Left kidney (tissue), 8 donors: ENCODE results near the gene FRAS1. TPM values are rescaled to one million over a fixed set of nuclear protein-coding genes. Genes with fewer than 3 reads are reported as not detected.
A peak's percentile ranks its signal among the peaks of the same experiment; 100 is the strongest.
"Not testable (repeated sequence)": the region's sequence is repeated elsewhere in the genome, so short reads cannot be mapped to it uniquely, and the experiment has no call there.

Experiments used
- DNase-seq: peaks from one replicate; pipeline ENCODE4 v3.0.0-alpha.2; 2013
- long read RNA-seq, 8 donors: transcript quantifications; one replicate each; lab custom pipeline, GENCODE V29; 2026
- polyA plus RNA-seq: library from polyadenylated mRNA; unstranded; fragments of 120-200 nt; gene quantifications from one replicate; pipeline ENCODE4 v1.2.1, GENCODE V29; 2013; ENCODE audit not compliant: insufficient read length

The FRAS1 gene, protein sequence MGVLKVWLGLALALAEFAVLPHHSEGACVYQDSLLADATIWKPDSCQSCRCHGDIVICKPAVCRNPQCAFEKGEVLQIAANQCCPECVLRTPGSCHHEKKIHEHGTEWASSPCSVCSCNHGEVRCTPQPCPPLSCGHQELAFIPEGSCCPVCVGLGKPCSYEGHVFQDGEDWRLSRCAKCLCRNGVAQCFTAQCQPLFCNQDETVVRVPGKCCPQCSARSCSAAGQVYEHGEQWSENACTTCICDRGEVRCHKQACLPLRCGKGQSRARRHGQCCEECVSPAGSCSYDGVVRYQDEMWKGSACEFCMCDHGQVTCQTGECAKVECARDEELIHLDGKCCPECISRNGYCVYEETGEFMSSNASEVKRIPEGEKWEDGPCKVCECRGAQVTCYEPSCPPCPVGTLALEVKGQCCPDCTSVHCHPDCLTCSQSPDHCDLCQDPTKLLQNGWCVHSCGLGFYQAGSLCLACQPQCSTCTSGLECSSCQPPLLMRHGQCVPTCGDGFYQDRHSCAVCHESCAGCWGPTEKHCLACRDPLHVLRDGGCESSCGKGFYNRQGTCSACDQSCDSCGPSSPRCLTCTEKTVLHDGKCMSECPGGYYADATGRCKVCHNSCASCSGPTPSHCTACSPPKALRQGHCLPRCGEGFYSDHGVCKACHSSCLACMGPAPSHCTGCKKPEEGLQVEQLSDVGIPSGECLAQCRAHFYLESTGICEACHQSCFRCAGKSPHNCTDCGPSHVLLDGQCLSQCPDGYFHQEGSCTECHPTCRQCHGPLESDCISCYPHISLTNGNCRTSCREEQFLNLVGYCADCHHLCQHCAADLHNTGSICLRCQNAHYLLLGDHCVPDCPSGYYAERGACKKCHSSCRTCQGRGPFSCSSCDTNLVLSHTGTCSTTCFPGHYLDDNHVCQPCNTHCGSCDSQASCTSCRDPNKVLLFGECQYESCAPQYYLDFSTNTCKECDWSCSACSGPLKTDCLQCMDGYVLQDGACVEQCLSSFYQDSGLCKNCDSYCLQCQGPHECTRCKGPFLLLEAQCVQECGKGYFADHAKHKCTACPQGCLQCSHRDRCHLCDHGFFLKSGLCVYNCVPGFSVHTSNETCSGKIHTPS (N-terminal part only)
- polyA plus RNA-seq: 87.6 TPM
- long read RNA-seq, donor 1, partial matches to known transcripts: 25 of 26 reads
- long read RNA-seq, donor 1, other reads (novel, unspliced or antisense): 0 of 26 reads
- long read RNA-seq, donor 2, partial matches to known transcripts: 22 of 22 reads
- long read RNA-seq, donor 2, other reads (novel, unspliced or antisense): 0 of 22 reads
- long read RNA-seq, donor 3, partial matches to known transcripts: 17 of 19 reads
- long read RNA-seq, donor 3, other reads (novel, unspliced or antisense): 0 of 19 reads
- long read RNA-seq, donor 4: 0 reads
- long read RNA-seq, donor 5, partial matches to known transcripts: 5 of 5 reads
- long read RNA-seq, donor 5, other reads (novel, unspliced or antisense): 0 of 5 reads
- long read RNA-seq, donor 6, partial matches to known transcripts: 16 of 16 reads
- long read RNA-seq, donor 6, other reads (novel, unspliced or antisense): 0 of 16 reads
- long read RNA-seq, donor 7, partial matches to known transcripts: 15 of 15 reads
- long read RNA-seq, donor 7, other reads (novel, unspliced or antisense): 0 of 15 reads
- long read RNA-seq, donor 8, partial matches to known transcripts: 9 of 9 reads
- long read RNA-seq, donor 8, other reads (novel, unspliced or antisense): 0 of 9 reads

DNA sequence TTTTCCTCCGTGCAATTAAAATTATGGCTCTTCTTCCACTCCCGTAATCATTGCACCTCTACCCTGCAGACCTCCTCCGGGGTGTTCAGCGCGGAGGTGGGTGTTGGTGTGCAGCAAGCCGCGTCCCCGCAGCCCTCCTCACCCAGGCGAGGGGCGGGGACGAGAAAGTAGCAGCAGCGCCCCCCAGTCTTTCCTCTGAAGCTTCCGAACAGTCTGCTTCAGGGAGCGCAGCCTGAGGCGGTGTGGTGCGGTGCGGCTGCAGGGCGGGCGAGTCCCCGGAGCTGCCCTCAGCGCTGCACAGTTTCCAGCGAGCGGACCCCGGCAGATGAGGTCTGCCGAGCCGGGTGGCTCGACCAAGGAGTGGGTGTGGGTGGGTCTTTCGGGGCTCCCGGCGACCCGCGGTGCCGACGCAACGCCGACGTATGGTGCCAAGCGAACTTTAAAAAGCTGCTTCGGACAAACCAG lies at the start of gene FRAS1:
FRAS1 (plus strand) TSS at position 189 of the 465 bp plus-strand sequence. CDS start 687 bp downstream, outside the sequence.
- peak; percentile 72 for DNase-seq

DNA sequence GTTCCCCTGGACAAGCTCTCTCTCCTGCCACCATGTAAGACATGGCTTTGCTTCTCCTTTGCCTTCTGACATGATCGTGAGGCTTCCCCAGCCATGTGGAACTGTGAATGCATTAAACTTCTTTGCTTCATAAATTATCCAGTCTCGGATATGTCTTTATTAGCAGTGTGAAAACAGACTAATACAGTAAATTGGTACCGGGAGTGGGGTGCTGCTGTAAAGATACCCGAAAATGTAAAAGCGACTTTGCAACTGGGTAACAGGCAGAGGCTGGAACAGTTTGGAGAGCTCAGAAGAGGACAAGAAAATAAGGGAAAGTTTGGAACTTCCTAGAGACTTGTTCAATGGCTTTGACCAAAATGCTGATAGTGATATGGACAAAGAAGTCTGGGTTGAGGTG lies 46.1 kb upstream of the FRAS1 start:
- DNase-seq: not testable (repeated sequence)

DNA sequence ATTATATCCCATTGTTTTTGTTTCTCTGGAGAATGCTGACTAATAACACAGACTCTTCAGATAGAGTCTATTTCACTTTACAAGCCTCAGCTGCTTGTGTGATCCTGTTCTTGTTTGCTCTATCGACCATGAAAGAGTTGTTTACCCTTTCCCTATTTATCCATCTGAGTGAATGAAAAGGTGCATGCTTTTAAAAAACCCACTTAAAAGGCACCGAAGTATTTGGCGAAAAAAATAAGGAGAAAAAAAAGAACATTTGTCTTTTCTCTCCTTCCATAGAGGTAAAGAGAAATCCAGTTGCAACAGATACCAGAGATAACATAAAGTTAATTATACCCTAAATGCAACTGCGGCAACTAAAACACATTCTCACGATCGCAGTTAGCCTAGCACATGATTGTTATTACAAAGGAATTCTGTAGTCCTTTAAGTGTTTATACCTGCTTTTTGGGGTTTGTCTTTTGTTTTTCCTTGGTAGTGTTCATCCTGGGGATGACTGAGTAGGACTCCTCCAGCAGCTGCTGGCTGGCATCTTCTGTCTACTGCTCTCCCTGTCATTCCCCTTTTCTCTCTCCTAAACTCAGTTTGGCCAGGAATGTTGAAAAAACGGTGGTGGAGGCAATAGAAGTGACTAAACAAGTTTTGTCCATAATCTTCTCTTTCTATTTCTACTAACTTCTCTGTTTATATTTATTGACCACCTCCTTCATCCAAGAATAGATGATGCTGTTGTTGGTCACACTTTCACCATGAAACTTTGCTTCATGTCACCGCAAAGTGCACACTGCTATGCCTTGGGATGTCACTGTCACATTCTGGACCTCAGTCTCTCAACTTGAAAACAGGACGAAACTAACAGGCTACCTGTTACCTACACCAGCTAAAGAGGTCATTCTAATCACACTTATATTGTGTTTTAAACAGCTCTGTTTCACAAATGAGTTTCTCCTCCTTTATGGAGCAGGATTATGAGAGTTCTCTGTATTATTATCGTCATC lies 41.9 kb upstream of the FRAS1 start:
- no peak for DNase-seq

DNA sequence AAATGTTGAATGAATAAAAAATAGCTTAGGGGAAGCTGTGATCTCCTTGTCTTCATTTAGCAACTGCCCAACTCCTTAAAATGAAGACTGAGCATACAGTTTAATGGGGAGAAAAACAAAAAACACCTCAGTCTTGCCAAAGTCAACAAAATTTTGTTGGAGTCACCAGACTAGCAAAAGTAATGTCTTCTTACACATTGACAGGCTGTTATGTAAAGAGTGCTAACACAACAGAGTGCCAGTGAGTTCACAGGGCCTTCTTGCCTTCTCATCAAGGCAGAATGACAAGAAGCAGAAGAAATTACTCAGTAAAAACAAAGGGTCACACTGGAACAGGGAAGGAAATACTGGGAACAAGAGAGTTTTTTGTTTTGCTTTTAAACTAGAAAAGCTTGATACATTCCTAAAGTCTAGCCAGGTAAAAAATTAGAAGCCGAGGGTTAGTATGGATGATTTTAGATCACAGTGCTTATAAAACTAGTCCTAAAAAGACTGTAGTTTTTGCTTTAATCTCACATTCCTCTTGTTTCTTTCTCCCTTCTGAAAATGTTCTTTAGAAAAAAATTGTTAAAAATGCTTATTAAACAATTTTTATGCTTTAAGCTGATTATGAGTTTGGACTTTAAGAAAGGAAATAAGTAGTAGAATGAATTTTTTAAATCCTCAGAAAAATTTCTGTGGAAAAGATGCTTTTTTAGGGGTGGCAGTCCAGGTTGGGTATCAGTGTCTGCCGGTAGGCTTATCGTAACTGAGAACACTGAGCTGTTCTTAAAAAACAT lies 38.7 kb upstream of the FRAS1 start:
- peak; percentile 25 for DNase-seq

DNA sequence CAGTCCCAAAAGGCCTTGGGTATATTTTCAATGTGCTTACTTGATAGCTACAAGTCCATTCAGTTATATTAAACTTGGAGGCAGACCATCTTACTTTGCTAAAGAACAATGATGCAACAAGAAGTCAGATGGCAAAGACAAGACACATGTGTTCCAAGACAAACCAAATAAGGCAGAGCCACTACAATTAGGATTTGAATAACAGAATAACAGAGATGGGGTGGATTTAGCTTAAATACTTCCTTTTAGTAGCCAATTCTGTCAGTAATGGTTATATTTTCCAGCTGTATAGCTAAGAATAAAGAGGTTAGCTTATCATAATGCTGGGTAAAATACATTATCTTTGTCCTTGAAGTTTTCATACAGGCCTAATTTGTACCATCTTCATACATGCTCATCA lies 37.7 kb upstream of the FRAS1 start:
- DNase-seq: no peak

DNA sequence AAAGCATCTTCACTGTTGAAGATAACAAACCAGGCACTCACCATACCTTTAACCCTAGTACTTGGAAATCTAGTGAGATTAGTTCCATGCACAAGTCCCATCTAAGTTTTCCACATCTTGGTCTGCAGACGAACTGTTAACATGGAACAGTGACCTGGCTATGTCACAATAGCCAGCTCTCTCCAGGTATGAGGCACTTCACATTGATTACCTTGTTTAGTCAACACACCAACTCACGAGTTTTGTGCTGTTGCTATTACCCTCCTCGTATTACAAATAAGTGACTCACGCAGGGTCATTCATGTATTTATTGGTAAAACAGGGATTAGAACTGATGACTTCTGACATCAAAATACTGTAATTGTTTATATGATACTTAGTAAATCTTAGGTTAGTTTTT lies 36.4 kb upstream of the FRAS1 start:
- no peak for DNase-seq

DNA sequence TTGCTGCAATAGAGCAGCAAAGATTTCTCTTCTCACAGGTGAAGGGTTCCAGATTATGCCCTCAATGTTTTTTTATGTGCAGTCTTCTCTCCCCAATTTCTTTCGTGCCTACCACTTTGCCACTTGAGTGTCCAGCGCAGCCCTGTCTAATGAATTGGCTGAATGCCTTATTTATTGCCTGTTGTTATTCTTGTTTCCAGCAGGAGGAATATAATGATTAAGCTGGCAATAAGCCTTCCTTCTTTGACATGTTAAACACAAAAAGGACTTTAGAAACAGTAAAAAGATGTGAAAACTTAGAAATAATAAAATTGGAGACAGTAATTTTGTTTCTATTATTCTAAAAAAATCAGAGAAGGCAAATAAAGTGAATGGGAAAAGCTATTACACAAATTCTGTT lies 34.6 kb upstream of the FRAS1 start:
- no peak for DNase-seq

DNA sequence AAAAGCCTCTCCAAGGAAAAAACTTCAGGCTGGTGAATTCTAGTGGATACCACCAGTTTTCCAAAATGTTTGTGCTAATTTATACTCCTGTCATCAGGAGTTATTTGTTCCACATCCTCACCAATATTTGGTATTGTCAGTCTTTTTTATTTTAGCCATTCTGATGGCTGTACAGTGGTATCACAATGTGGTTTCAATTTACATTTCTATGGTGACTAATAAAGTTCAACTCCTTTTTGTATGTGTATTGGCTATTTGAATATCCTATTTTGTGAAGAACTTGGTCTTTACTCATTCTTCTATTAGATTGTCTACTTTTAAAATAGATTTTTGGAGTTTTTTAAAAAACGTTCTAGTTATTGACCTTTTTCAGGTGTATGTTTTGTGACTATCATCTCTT lies 33.0 kb upstream of the FRAS1 start:
- DNase-seq: no peak

DNA sequence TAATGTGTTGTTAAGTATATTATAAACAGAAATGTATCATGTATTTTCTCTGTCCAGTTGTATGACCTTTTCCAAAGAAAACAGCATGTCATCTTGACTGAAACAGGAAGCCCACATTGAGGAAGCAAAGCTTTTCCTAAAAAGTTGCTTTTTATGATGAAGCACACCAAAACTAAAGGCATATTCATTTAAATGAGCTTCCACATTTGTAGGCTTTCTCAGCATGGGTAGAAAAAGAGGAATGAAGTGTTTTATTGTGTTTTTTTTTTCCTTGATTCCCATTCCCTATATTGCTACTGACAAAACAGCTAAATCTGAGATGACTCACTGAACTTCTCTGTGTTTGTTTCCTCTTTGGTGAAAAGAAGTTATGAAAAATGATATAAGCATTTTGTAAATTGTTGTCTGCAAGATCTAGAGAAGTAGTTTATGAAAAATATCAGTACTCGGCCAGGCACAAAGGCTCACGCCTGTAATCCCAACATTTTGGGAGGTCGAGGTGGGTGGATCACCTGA lies 32.5 kb upstream of the FRAS1 start:
- DNase-seq: no peak

DNA sequence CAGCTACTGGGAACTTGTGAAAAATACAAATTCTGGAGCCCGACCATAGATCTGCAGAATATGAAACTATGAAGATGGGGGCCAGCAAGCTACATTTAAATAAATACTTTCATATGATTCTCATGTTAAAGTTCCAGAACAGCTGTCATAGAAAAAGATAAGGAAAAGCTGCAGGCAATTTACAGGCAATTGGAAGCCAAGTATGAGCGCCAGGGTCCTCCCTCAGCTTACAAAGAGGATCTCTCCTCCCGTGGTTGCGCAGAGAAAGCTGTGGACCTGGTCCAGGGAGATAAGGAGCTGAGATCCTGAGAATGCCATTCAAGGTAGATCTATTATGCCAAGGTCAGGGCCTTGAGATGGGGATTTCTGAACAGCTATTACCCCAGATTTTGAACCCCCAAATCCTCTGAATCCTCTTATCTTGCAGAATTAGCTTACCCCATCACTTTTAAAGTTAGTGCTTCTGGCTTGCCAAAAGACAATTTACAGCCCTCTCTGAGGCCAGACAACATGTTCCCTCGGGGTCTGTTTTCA lies 25.6 kb upstream of the FRAS1 start:
- no peak for DNase-seq

DNA sequence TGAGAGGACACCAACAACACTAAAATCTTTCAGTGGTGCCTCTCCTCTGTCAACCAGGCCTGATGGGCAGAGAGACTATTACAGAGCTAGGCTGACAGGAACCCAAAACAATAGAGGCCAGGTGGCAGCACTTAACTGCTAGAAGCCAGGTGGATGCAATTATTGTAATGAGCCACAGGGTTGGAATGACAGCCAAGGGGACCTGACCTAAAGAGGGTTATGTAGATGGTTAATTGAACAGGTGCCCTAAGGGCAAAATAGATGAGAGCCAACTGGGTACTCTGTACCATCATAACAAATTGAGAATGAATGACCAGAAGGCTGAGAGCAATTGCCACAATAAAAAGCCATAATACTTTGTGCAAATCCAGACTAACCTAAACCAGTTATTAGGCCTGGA lies 24.7 kb upstream of the FRAS1 start:
- no peak for DNase-seq

DNA sequence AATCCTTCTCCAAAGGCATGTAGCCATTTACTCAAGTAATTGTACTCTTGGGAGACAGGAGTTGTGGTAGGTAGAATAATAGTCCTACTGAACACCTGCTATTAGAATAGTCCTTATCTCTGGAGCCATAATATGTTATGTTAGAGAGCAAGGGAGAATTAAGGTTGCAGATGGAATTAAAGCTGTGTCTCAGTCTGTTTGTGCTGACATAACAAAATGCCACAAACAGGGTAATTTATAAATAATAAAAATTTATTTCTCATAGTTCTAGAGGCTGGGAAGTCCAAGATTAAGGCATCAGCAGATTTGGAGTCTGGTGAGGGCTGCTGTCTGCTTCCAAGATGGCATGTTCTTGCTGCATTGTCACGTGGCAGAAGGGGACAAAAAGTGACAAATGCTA lies 24.2 kb upstream of the FRAS1 start:
- DNase-seq: no peak

DNA sequence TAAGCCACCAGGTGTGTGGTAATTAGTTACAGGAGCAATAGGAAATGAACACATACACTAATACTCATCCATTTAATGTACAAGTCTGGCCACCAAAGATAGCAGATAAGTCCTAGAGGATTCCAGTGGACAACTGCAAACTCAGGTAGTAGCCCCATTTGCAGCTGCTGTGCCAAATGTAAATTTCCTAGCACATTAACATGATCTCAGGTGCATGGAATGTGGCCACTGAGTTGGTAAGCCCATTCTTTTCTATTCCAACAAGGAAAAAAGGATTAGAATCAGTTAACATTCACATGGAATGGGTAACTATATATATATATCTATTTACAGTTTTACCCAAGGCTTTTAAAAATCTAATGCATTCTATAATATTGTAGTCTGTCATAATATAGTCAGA lies 23.3 kb upstream of the FRAS1 start:
- no peak for DNase-seq

DNA sequence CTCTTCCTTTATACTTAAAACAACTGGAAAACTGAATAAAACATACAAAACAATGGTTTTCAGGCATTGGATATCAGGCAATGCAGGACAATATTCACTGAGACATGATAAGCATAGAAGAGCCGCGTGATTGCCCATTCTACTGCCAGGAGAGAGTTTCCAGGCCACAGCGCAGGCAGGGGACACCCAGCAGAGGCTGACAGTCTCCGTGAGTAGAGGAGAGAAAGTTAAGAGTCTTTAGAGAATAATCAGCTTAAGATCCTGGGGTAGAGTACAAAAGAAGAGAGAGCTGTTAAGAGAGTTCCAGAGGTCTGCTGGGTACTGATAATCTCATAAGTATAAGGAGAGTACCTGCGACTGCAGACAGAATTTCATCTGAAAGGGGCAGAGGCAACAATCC lies 18.4 kb upstream of the FRAS1 start:
- DNase-seq: no peak

DNA sequence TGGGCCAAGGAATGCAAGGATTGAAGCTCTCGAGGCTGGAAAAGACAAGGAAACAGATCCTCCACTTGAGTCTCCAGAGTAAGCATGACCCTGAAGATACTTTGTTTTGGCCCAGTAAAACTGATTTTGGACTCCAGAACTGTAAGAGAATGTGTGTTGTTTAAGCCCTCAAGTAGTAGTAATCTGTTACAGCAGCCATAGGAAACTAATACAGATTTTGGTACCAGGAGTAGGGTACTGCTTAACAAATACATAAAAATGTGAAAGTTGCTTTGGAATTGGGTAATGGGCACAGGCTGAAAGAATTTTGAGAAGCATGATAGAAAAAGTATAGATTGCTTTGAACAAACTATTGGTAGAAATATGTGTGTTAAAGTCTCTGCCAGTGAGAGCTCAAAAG lies 17.4 kb upstream of the FRAS1 start:
- no peak for DNase-seq

DNA sequence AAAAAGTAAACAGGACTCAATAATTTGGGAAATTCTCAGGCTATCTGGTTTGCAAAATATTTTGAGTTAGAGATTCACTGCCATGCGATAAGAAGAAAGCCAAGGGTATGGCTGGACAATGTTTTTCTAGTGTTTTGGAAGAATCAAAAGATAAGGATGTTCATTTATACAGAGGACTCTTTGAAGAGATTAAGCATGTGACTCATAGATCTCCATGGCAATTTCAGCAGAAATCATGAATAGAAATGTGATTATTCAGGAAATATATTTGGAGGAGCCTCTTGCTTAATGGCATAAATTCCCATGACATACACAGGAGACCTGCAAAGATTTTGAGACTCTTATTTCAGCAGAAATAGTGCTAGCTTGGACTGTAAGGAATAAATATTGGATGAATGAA lies 16.7 kb upstream of the FRAS1 start:
- no peak for DNase-seq

DNA sequence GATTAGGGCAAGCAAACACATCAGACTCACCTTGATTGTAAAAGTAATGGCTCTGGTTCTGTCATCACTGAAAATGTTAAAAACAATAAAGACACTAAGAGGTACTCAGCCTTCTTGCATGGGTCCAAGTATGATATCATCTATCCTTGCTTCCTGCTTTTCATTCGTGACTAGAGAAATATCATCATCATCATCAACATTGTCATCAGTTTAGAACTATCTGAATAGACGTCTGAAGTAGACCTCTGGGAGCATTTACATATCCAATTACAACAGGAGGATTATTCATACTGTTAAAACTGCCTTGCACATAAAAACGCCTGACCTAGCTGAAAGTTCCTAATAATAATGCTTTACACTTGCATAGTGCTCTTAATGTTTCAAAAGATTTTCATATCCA lies 9.8 kb upstream of the FRAS1 start:
- no peak for DNase-seq

DNA sequence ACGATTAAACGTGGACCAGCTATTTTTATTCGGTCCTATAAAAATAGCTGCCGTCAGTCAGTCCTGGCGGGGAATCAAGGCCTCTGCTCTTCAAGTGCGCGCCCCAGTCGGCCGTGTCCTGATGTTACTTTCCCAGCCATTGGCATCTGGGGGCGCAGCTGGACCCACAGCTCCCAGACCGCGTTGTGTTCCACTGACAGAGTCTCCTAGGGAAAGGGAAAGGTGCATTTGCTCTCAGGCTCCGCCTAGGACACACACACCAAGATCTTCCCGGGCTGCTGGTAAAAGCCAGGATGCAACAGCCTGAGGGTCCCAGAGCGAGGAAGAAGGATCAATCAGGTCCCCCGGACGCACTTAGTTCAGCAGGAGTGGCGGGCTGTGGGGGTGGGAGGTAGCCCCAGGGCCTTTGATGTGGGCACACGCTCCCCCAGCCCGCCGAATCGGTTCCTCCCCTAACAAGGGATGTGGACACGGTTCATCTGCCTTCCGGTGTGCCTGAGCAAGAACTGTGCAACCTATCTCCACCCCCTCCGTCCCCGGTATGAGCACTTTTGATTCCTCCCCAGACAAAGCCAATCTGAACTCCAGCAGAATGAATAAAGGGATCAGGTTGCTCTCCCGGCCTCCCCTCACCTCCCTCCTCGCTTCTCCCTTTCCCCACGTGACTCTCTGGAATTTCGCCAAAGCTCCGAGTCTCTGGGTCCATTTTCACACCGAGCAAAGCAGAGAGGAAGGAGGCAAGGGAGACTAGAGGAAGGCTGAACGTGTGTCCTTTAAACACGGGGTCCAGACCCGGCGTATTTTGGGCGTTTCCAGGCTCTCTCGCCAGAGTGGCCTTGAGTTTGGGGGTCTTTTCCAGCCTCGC lies 626 bp upstream of the FRAS1 start:
- DNase-seq: peak; percentile 98
